Loucy (cell line): ENCODE measurements around the gene COL26A1.

Experiments
- CTCF ChIP-seq: fragments of 200-600 bp; sonication (generic); conservative IDR thresholded peaks from 2 replicates; pipeline ENCODE4 v1.5.1; 2014; ENCODE audit warnings: mild to moderate bottlenecking, antibody characterized with exemption, low read length
- EZH2phosphoT487 ChIP-seq: fragments of 200-600 bp; IDR thresholded peaks from 2 replicates; pipeline ENCODE4 v1.6.1; 2018; ENCODE audit warnings: antibody characterized with exemption, mild to moderate bottlenecking, moderate library complexity, borderline replicate concordance

- TF ChIP-seq CTCF (no peak), EZH2phosphoT487 (no peak)
Measured at GRCh38 chr7:101465576-101466196, 103.0 kb downstream of the COL26A1 start.
